GM23338 (cell line): ENCODE results near the gene TERT. TPM values are rescaled to one million over a fixed set of nuclear protein-coding genes. Genes with fewer than 3 reads are reported as not detected.
"Not testable (repeated sequence)": the region's sequence is repeated elsewhere in the genome, so short reads cannot be mapped to it uniquely, and the experiment has no call there.

ENCODE experiments used
- ATAC-seq: fragments of 200-7000 bp; cut with Tn5 transposase; 3 replicates; pipeline ENCODE4 v1.9.1; 2020
- DNase-seq: peaks from one replicate; pipeline ENCODE4 v3.0.0-alpha.2; 2015; ENCODE audit warnings: low spot score
- H2AFZ ChIP-seq: fragments of 200-600 bp; sonication (generic); 2 replicates; pipeline ENCODE4 v1.8.0; 2016; ENCODE audit warnings: antibody characterized with exemption, mild to moderate bottlenecking, moderate library complexity
- H3F3A ChIP-seq: fragments of 200-600 bp; sonication (generic); replicated peaks from 2 replicates; pipeline ENCODE4 v1.8.0; 2017; ENCODE audit warnings: antibody characterized with exemption, mixed run types, low read depth
- H3K27ac ChIP-seq: fragments of 200-600 bp; sonication (generic); 2 replicates; pipeline ENCODE4 v1.6.1; 2016; ENCODE audit warnings: low read depth
- H3K27me3 ChIP-seq: fragments of 200-600 bp; sonication (generic); 2 replicates; pipeline ENCODE4 v1.8.0; 2016; ENCODE audit warnings: mild to moderate bottlenecking, mixed run types, moderate library complexity; ENCODE audit not compliant: insufficient read depth
- H3K36me3 ChIP-seq: fragments of 200-600 bp; sonication (generic); 2 replicates; pipeline ENCODE4 v1.8.0; 2016; ENCODE audit warnings: mild to moderate bottlenecking; ENCODE audit not compliant: insufficient read depth
- H3K4me1 ChIP-seq: fragments of 200-600 bp; sonication (generic); 2 replicates; pipeline ENCODE4 v1.8.0; 2016; ENCODE audit warnings: mild to moderate bottlenecking, moderate library complexity; ENCODE audit not compliant: insufficient read depth
- H3K4me2 ChIP-seq: fragments of 200-600 bp; sonication (generic); 2 replicates; pipeline ENCODE4 v1.7.1; 2017; ENCODE audit warnings: mixed run types
- H3K4me3 ChIP-seq: fragments of 200-600 bp; sonication (generic); 2 replicates; pipeline ENCODE4 v1.6.1; 2016; ENCODE audit warnings: mixed run types
- H3K79me2 ChIP-seq: fragments of 200-600 bp; sonication (generic); replicated peaks from 2 replicates; pipeline ENCODE4 v1.8.0; 2017; ENCODE audit warnings: mild to moderate bottlenecking; ENCODE audit not compliant: insufficient read depth
- H3K9me2 ChIP-seq: fragments of 200-600 bp; sonication (generic); 2 replicates; pipeline ENCODE4 v1.8.0; 2017; ENCODE audit not compliant: insufficient read depth
- H4K20me1 ChIP-seq: fragments of 200-600 bp; sonication (generic); replicated peaks from 2 replicates; pipeline ENCODE4 v1.8.0; 2017; ENCODE audit warnings: mild to moderate bottlenecking; ENCODE audit not compliant: insufficient read depth
- H3K27ac Mint-ChIP-seq: 2 replicates; pipeline ENCODE4 v1.8.0; 2020; ENCODE audit warnings: inconsistent platforms, mild to moderate bottlenecking, moderate library complexity, mixed read lengths
- H3K27me3 Mint-ChIP-seq: 3 replicates; pipeline ENCODE4 v1.8.0; 2022; ENCODE audit warnings: low read depth, mild to moderate bottlenecking, moderate library complexity, mixed read lengths, inconsistent platforms; ENCODE audit not compliant: insufficient read depth, poor library complexity
- H3K36me3 Mint-ChIP-seq: 3 replicates; pipeline ENCODE4 v1.8.0; 2021; ENCODE audit warnings: low read depth, mild to moderate bottlenecking, inconsistent platforms, moderate library complexity, mixed read lengths
- H3K4me1 Mint-ChIP-seq: 3 replicates; pipeline ENCODE4 v1.8.0; 2020; ENCODE audit warnings: mild to moderate bottlenecking, inconsistent platforms, mixed read lengths
- H3K4me3 Mint-ChIP-seq: 3 replicates; pipeline ENCODE4 v1.8.0; 2021; ENCODE audit warnings: moderate library complexity, mild to moderate bottlenecking, inconsistent platforms, mixed read lengths
- H3K9me3 Mint-ChIP-seq: 3 replicates; pipeline ENCODE4 v1.8.0; 2020; ENCODE audit warnings: moderate library complexity, mild to moderate bottlenecking, inconsistent platforms, mixed read lengths
- ETS1 ChIP-seq: IDR thresholded peaks from 2 replicates; pipeline ENCODE4 v1.6.1; 2016; ENCODE audit warnings: antibody characterized with exemption
- EZH2 ChIP-seq: fragments of 200-600 bp; sonication (generic); IDR thresholded peaks from one replicate; pipeline ENCODE4 v1.8.0; 2017; ENCODE audit warnings: antibody characterized with exemption, mild to moderate bottlenecking, low read depth; ENCODE audit not compliant: unreplicated experiment
- EZH2phosphoT487 ChIP-seq: fragments of 200-600 bp; sonication (generic); IDR thresholded peaks from one replicate; pipeline ENCODE4 v1.8.1; 2018; ENCODE audit warnings: antibody characterized with exemption; ENCODE audit not compliant: unreplicated experiment
- NANOG ChIP-seq: IDR thresholded peaks from 2 replicates; pipeline ENCODE4 v1.6.1; 2016; ENCODE audit warnings: antibody characterized with exemption, borderline replicate concordance
- POLR2AphosphoS5 ChIP-seq: IDR thresholded peaks from 2 replicates; pipeline ENCODE4 v1.6.1; 2016; ENCODE audit warnings: antibody characterized with exemption, low read depth
- ZNF331 ChIP-seq: fragments of 250-450 bp; sonication (Bioruptor Pico); IDR thresholded peaks from 2 replicates; pipeline ENCODE4 v1.5.0; 2020; ENCODE audit warnings: low read depth, mild to moderate bottlenecking, moderate library complexity
- polyA plus RNA-seq: library from polyadenylated mRNA; unstranded; fragments of >200 nt; fragmentation: Nextera tagmentation; extraction: Ambion mirVana; gene quantifications from 2 replicates; pipeline ENCODE4 v1.2.1, GENCODE V29; 2016
- total RNA-seq: library from RNA; depleted of rRNA; stranded (reverse); fragments of >200 nt; shearing (Covaris generic); gene quantifications from 2 replicates; pipeline ENCODE4 v1.2.3, GENCODE V29; 2014

TERT gene
- total and polyA plus RNA-seq, 2 experiments from 2014 or later, result 9.8 to 46.4 TPM

- H3F3A ChIP-seq, result no peaks in the 10 kb centered on the region
- H3K4me3 ChIP-seq, result no peak overlapping the region
- Mint-ChIP-seq H3K4me3 (no peak overlapping the region), H3K36me3 (peaks cover 79% of the 10 kb centered on the region), H3K27ac (no peak overlapping the region), H3K4me1 (peaks cover 8% of the 10 kb centered on the region; the same call in 1 of the 3 replicates), H3K9me3 (no peaks in the 10 kb centered on the region; the same call in 1 of the 3 replicates), H3K27me3 (peaks cover 14% of the 10 kb centered on the region)
- no peak for DNase-seq
- H3K9me2 ChIP-seq, result no peaks in the 10 kb centered on the region
- no peaks in the 10 kb centered on the region for H3K27me3 ChIP-seq
- no peak overlapping the region for H3K27ac ChIP-seq
- no peaks in the 10 kb centered on the region for H3K4me1 ChIP-seq
- H3K4me2 ChIP-seq, result no peak overlapping the region
- H3K36me3 ChIP-seq, result peaks cover 9% of the 10 kb centered on the region; the same call in 1 of the 2 replicates
- no peak for ATAC-seq
- H3K79me2 ChIP-seq, result peaks cover 8% of the 10 kb centered on the region; the same call in 1 of the 2 replicates
- TF ChIP-seq EZH2phosphoT487, result no peak
- TF ChIP-seq EZH2, result no peak
- TF ChIP-seq NANOG, result no peak
- TF ChIP-seq POLR2AphosphoS5, result no peak
- no peak for TF ChIP-seq ZNF331 (CRISPR knock-in tag)
- TF ChIP-seq ETS1, result no peak
- no peak overlapping the region for H2AFZ ChIP-seq
- 0 out of 2 replicates have a peak, but pooled peaks cover 5% of the 10 kb centered on the region for H4K20me1 ChIP-seq
These were observed 34.3 kb upstream of the TERT start for GRCh38 chr5:1329111-1329579.

- H3K27me3 ChIP-seq, ATAC-seq, H2AFZ ChIP-seq, H4K20me1 ChIP-seq, H3K4me1 ChIP-seq, H3F3A ChIP-seq, H3K4me3 Mint-ChIP-seq, H3K9me3 Mint-ChIP-seq, H3K4me3 ChIP-seq, DNase-seq, H3K4me2 ChIP-seq, H3K79me2 ChIP-seq, H3K9me2 ChIP-seq, H3K4me1 Mint-ChIP-seq: not testable (repeated sequence)
- Histone ChIP-seq H3K36me3 (peaks cover 14% of the 10 kb centered on the region; the same call in 1 of the 2 replicates), H3K27ac (peak overlapping the region; percentile 59; the same call in 1 of the 2 replicates)
- H3K27me3 Mint-ChIP-seq, result peaks cover 13% of the 10 kb centered on the region
- H3K27ac Mint-ChIP-seq, result peak overlapping the region; percentile 87
- peaks cover 79% of the 10 kb centered on the region for H3K36me3 Mint-ChIP-seq
These were observed 33.6 kb upstream of the TERT start for GRCh38 chr5:1328237-1329110.

GRCh38 chr5:1326901-1327756, 32.3 kb upstream of the TERT start:
- H4K20me1 ChIP-seq, H3K4me3 ChIP-seq, DNase-seq, H3K4me1 Mint-ChIP-seq, H3K4me3 Mint-ChIP-seq, H3K27me3 ChIP-seq, ATAC-seq, H3K4me2 ChIP-seq, H2AFZ ChIP-seq, H3K9me2 ChIP-seq, H3K79me2 ChIP-seq, H3F3A ChIP-seq, H3K4me1 ChIP-seq, H3K9me3 Mint-ChIP-seq: not testable (repeated sequence)
- Histone ChIP-seq H3K27ac (peak overlapping the region; percentile 86; the same call in 1 of the 2 replicates), H3K36me3 (peaks cover 14% of the 10 kb centered on the region; the same call in 1 of the 2 replicates)
- Mint-ChIP-seq H3K27me3 (peaks cover 13% of the 10 kb centered on the region), H3K36me3 (peaks cover 69% of the 10 kb centered on the region), H3K27ac (peak overlapping the region; percentile 87)

- not testable (repeated sequence) for H3F3A ChIP-seq, H3K27me3 ChIP-seq, H3K4me3 ChIP-seq, ATAC-seq, H3K4me1 ChIP-seq, H4K20me1 ChIP-seq, H3K79me2 ChIP-seq, H3K36me3 ChIP-seq, H3K4me2 ChIP-seq, H3K9me3 Mint-ChIP-seq, H2AFZ ChIP-seq, H3K4me1 Mint-ChIP-seq, H3K9me2 ChIP-seq, DNase-seq, H3K4me3 Mint-ChIP-seq
- H3K27me3 Mint-ChIP-seq, result peaks cover 13% of the 10 kb centered on the region
- H3K27ac Mint-ChIP-seq, result peak overlapping the region; percentile 87
- peaks cover 69% of the 10 kb centered on the region for H3K36me3 Mint-ChIP-seq
- peak overlapping the region; percentile 45; the same call in 1 of the 2 replicates for H3K27ac ChIP-seq
These were observed 31.6 kb upstream of the TERT start for GRCh38 chr5:1326532-1326875.
